B cell (primary cell): Measurements from ENCODE around the gene DNAH8. TPM values are rescaled to one million over a fixed set of nuclear protein-coding genes. Genes with fewer than 3 reads are reported as not detected.

ENCODE experiments used
- ATAC-seq: fragments of 200-7000 bp; cut with Tn5 transposase; one replicate; pipeline ENCODE4 v1.10.0; 2021; ENCODE audit warnings: low read depth, mild to moderate bottlenecking, moderate number of reproducible peaks, moderate library complexity
- CTCF ChIA-PET: fragments of 350-600 bp; sonication (Branson Sonifier 250); formaldehyde crosslinking; loops from one replicate; lab custom pipeline; 2021; ENCODE audit warnings: antibody characterized with exemption, inconsistent platforms; lab: Charles Lee
- POLR2A ChIA-PET: fragments of 350-600 bp; sonication (Branson Sonifier 250); formaldehyde crosslinking; loops from one replicate; lab custom pipeline; 2021; ENCODE audit warnings: antibody characterized with exemption; lab: Charles Lee
- DNase-seq: peaks from one replicate; pipeline ENCODE4 v3.0.0; 2013
- H2AFZ ChIP-seq: 2 replicates; pipeline ENCODE4 v1.6.1; 2012; ENCODE audit warnings: mild to moderate bottlenecking, low read depth, low read length; ENCODE audit not compliant: insufficient read depth, poor library complexity, severe bottlenecking
- H3K27ac ChIP-seq, 2 donors: 1 replicate in 1 of 2; 2 replicates in 1 of 2; pipeline ENCODE4 v1.5.1; 2012 to 2013; ENCODE audit warnings: low read length in 2 of 2, mild to moderate bottlenecking in 2 of 2, moderate library complexity in 1 of 2
- H3K27me3 ChIP-seq, 4 experiments: fragments of 200-600 bp in 1 of 4; sonication (generic) in 1 of 4; replicated peaks in 1 of 4; 1 replicate in 2 of 4; 2 replicates in 2 of 4; pipeline versions ENCODE4 v1.6.1 to v1.7.0; 2013 to 2016; ENCODE audit warnings: low read length in 3 of 4, mild to moderate bottlenecking in 2 of 4, mixed read lengths in 1 of 4, moderate library complexity in 1 of 4; ENCODE audit not compliant: insufficient read depth in 4 of 4, control insufficient read depth in 3 of 4; ENCODE audit errors: control extremely low read depth in 1 of 4
- H3K36me3 ChIP-seq, 2 experiments: replicated peaks in 1 of 2; 1 replicate in 1 of 2; 2 replicates in 1 of 2; pipeline versions ENCODE4 v1.6.1 to v1.7.1; 2013; ENCODE audit warnings: low read length in 1 of 2; ENCODE audit not compliant: insufficient read depth in 2 of 2, control insufficient read depth in 1 of 2; ENCODE audit errors: control extremely low read depth in 1 of 2, extremely low read depth in 1 of 2
- H3K4me1 ChIP-seq, 2 donors: fragments of 200-600 bp in 1 of 2; sonication (generic) in 1 of 2; 1 replicate in 1 of 2; 2 replicates in 1 of 2; pipeline versions ENCODE4 v1.5.1 to v1.6.1; 2013 to 2017; ENCODE audit warnings: low read length in 2 of 2; ENCODE audit not compliant: control insufficient read depth in 2 of 2, insufficient read depth in 2 of 2
- H3K4me2 ChIP-seq: replicated peaks from 2 replicates; pipeline ENCODE3; 2012; ENCODE audit warnings: mild to moderate bottlenecking, low read depth, low read length; ENCODE audit not compliant: poor library complexity, severe bottlenecking
- H3K4me3 ChIP-seq, 5 experiments: fragments of 200-600 bp in 1 of 5; sonication (generic) in 1 of 5; 1 replicate in 3 of 5; 2 replicates in 2 of 5; pipeline versions ENCODE4 v1.5.1 to v1.7.0; 2011 to 2016; ENCODE audit warnings: low read length in 4 of 5, mild to moderate bottlenecking in 4 of 5, low read depth in 2 of 5, control low read depth in 1 of 5, moderate library complexity in 1 of 5; ENCODE audit not compliant: insufficient read depth in 1 of 5; ENCODE audit errors: control extremely low read depth in 1 of 5, extremely low read depth in 1 of 5
- H3K79me2 ChIP-seq: fragments of 200-600 bp; sonication (generic); one replicate; pipeline ENCODE4 v1.6.0; 2016; ENCODE audit warnings: low read length; ENCODE audit not compliant: control insufficient read depth, insufficient read depth
- H3K9ac ChIP-seq: fragments of 200-600 bp; sonication (generic); 2 replicates; pipeline ENCODE4 v1.6.1; 2017; ENCODE audit warnings: mild to moderate bottlenecking, low read length, moderate library complexity
- H3K9me3 ChIP-seq, 3 donors: one replicate each; pipeline versions ENCODE4 v1.6.1 to v1.7.1; 2013; ENCODE audit warnings: low read length in 2 of 3; ENCODE audit not compliant: control insufficient read depth in 2 of 3, insufficient read depth in 1 of 3; ENCODE audit errors: control extremely low read depth in 1 of 3
- H4K20me1 ChIP-seq: 2 replicates; pipeline ENCODE4 v1.6.0; 2012; ENCODE audit warnings: mild to moderate bottlenecking, low read length; ENCODE audit not compliant: insufficient read depth, control insufficient read depth, poor library complexity, severe bottlenecking
- H3K27ac Mint-ChIP-seq: one replicate; pipeline ENCODE4 v1.8.0; 2021; ENCODE audit warnings: mixed read lengths
- H3K27me3 Mint-ChIP-seq: one replicate; pipeline ENCODE4 v1.8.0; 2021; ENCODE audit warnings: mixed read lengths
- H3K4me1 Mint-ChIP-seq: one replicate; pipeline ENCODE4 v1.8.0; 2021; ENCODE audit warnings: mixed read lengths
- H3K4me3 Mint-ChIP-seq: one replicate; pipeline ENCODE4 v1.8.0; 2021; ENCODE audit warnings: mixed read lengths
- H3K9me3 Mint-ChIP-seq: one replicate; pipeline ENCODE4 v1.8.0; 2022; ENCODE audit warnings: mixed read lengths; ENCODE audit not compliant: insufficient read depth
- EZH2 ChIP-seq: IDR thresholded peaks from 2 replicates; pipeline ENCODE4 v1.6.1; 2012; ENCODE audit warnings: borderline replicate concordance, low read depth, mild to moderate bottlenecking, moderate library complexity, low read length; ENCODE audit not compliant: insufficient read depth, poor library complexity, severe bottlenecking
- WGBS: methylation state at CpG from one replicate; pipeline ENCODE4 v1.1.5; 2013; ENCODE audit warnings: missing lambda C conversion rate; ENCODE audit not compliant: insufficient coverage; 5-methylcytosine and 5-hydroxymethylcytosine counted together
- intact Hi-C: fragments of 100-400 bp; cut with micrococcal nuclease; formaldehyde crosslinking; loops from one replicate; pipeline ENCODE4 v1.10.0; 2022
- polyA plus RNA-seq: library from polyadenylated mRNA; depleted of rRNA; stranded (reverse); fragments of >200 nt; gene quantifications from 2 replicates; pipeline ENCODE4 v1.2.3, GENCODE V29; 2012
- total RNA-seq, 2 donors: library from RNA; stranded (reverse); fragments of 120-200 nt in 1 of 2; gene quantifications; 1 replicate in 1 of 2; 2 replicates in 1 of 2; pipeline versions ENCODE4 v1.2.3 to v1.2.4, GENCODE V29; 2013 to 2022
- TF ChIP-seq, protein P1 (sequence below): fragments of 200-600 bp; IDR thresholded peaks from one replicate; pipeline ENCODE4 v1.8.0; 2022; ENCODE audit warnings: antibody characterized with exemption, mild to moderate bottlenecking

Gene DNAH8
- total and polyA plus RNA-seq, 2 donors (not counting 1 experiment from before 2014, with no cell fraction given) = 0.69 to 1.1 TPM

DNA sequence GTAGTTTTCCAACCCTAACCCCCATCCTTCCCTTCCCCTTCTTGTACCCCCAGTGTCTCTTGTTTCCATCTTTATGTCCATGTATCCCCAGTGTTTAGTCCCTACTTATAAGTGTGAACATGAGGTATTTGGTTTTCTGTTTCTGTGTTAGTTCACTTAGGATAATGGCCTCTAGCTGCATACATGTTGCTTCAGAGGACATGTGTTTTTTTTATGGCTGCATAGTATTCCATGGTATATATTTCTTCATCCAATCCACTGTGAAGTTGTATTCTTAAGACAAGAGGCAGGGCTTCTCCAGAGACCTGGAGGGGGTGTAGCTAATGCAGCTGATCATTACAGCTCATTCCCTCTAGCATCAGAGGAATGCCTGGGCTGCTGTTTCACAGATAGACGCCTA, 4.2 kb downstream of the DNAH8 start:
- Histone ChIP-seq H3K4me3 (no peak overlapping the region), H3K36me3 (no peaks in the 10 kb centered on the region), H3K9ac (no peak overlapping the region), H3K9me3 (peaks cover 0 to 7% (median 6%) of the 10 kb centered on the region in 3 donors), H3K4me2 (no peak overlapping the region), H3K27ac (no peak overlapping the region), H3K4me1 (peaks cover 9 to 11% of the 10 kb centered on the region in 2 donors), H2AFZ (no peak overlapping the region), H3K79me2 (no peaks in the 10 kb centered on the region), H3K27me3 (peaks cover 0 to 40% (median 25%) of the 10 kb centered on the region in 4 experiments), H4K20me1 (no peaks in the 10 kb centered on the region)
- Mint-ChIP-seq H3K4me1 (peaks cover 1% of the 10 kb centered on the region), H3K27ac (no peak overlapping the region), H3K9me3 (no peaks in the 10 kb centered on the region), H3K4me3 (no peak overlapping the region), H3K27me3 (peaks cover 44% of the 10 kb centered on the region)
- TF ChIP-seq EZH2 = no peak
- TF ChIP-seq, protein P1, sequence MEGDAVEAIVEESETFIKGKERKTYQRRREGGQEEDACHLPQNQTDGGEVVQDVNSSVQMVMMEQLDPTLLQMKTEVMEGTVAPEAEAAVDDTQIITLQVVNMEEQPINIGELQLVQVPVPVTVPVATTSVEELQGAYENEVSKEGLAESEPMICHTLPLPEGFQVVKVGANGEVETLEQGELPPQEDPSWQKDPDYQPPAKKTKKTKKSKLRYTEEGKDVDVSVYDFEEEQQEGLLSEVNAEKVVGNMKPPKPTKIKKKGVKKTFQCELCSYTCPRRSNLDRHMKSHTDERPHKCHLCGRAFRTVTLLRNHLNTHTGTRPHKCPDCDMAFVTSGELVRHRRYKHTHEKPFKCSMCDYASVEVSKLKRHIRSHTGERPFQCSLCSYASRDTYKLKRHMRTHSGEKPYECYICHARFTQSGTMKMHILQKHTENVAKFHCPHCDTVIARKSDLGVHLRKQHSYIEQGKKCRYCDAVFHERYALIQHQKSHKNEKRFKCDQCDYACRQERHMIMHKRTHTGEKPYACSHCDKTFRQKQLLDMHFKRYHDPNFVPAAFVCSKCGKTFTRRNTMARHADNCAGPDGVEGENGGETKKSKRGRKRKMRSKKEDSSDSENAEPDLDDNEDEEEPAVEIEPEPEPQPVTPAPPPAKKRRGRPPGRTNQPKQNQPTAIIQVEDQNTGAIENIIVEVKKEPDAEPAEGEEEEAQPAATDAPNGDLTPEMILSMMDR = no peak
- ATAC-seq (no peak), DNase-seq (no peak)
- intact Hi-C loops = no loop called here
- POLR2A ChIA-PET = no interaction called here
- WGBS = 100% methylated on average over 1 of the region's 1 CpG
- CTCF ChIA-PET = no interaction called here

DNA sequence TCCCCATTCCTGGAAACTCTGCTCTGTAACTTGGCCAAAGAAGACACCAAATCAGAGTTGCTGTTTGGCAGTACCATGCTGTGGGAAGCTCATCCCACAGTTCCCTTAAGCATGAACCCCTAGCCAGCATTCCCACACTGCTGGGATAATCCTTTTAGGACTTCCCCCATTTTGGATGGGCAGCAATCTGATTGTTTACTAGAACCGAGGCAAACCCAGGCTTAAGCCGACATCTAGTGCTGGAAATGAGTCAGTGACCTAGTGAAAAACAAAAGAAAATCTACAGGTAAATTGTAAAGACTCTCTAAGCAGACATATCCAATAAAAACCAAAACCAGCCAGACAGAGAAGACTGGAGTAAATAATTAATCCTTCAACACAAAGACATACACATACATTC, 5.2 kb downstream of the DNAH8 start:
- H3K27me3 ChIP-seq = peaks cover 0 to 32% (median 20%) of the 10 kb centered on the region in 4 experiments
- Mint-ChIP-seq H3K4me3 (no peak overlapping the region), H3K27ac (no peak overlapping the region), H3K4me1 (no peaks in the 10 kb centered on the region), H3K27me3 (peaks cover 43% of the 10 kb centered on the region), H3K9me3 (no peaks in the 10 kb centered on the region)
- intact Hi-C loops = no loop called here
- H3K27ac ChIP-seq = no peak overlapping the region
- peaks cover 0 to 2% of the 10 kb centered on the region in 2 donors for H3K4me1 ChIP-seq
- H3K79me2 ChIP-seq = no peaks in the 10 kb centered on the region
- CTCF ChIA-PET = no interaction called here
- no peak overlapping the region for H3K4me2 ChIP-seq
- no peak overlapping the region for H3K4me3 ChIP-seq
- no peaks in the 10 kb centered on the region for H3K36me3 ChIP-seq
- DNase-seq (no peak), ATAC-seq (no peak)
- H3K9me3 ChIP-seq = peaks cover 0 to 7% (median 6%) of the 10 kb centered on the region in 3 donors
- POLR2A ChIA-PET = no interaction called here
- no peaks in the 10 kb centered on the region for H4K20me1 ChIP-seq
- no peak overlapping the region for H3K9ac ChIP-seq
- no peak overlapping the region for H2AFZ ChIP-seq
- WGBS = no CpG with 5 or more reads among the region's 2 CpGs
- no peak for TF ChIP-seq EZH2
- TF ChIP-seq, protein P1 = no peak
